Measurements from ENCODE around the gene NKD1.

NKD1 gene

GRCh38 chr16:50657241-50657640, 109.0 kb downstream of the NKD1 start:
- DNase-seq: no peak

GRCh38 chr16:50659806-50660205, 111.6 kb downstream of the NKD1 start:
- DNase-seq: no peak

- no peak for DNase-seq
These were observed 114.2 kb downstream of the NKD1 start for GRCh38 chr16:50662306-50662940.

GRCh38 chr16:50664270-50664669, 116.1 kb downstream of the NKD1 start:
- no peak for DNase-seq

GRCh38 chr16:50665128-50665878, 117.1 kb downstream of the NKD1 start:
- peak; percentile 86 for DNase-seq

GRCh38 chr16:50666658-50667496, 118.7 kb downstream of the NKD1 start:
- peak; percentile 52 for DNase-seq

- DNase-seq: peak; percentile 26
These were observed 119.5 kb downstream of the NKD1 start for GRCh38 chr16:50667497-50668367.

- no peak for DNase-seq
These were observed 120.3 kb downstream of the NKD1 start for GRCh38 chr16:50668368-50669008.

- DNase-seq: no peak
These were observed 121.5 kb downstream of the NKD1 start for GRCh38 chr16:50669741-50670140.

GRCh38 chr16:50670476-50670875, 122.3 kb downstream of the NKD1 start:
- DNase-seq: no peak

GRCh38 chr16:50671644-50672260, 123.6 kb downstream of the NKD1 start:
- peak; percentile 69 for DNase-seq

GRCh38 chr16:50673496-50674275, 125.5 kb downstream of the NKD1 start:
- DNase-seq: no peak

GRCh38 chr16:50674831-50675230, 126.6 kb downstream of the NKD1 start:
- DNase-seq: no peak

- no peak for DNase-seq
These were observed 127.8 kb downstream of the NKD1 start for GRCh38 chr16:50675686-50676610.

- DNase-seq: no peak
These were observed 128.6 kb downstream of the NKD1 start for GRCh38 chr16:50676684-50677225.

- no peak for DNase-seq
These were observed 129.2 kb downstream of the NKD1 start for GRCh38 chr16:50677351-50677750.

GRCh38 chr16:50678531-50678930, 130.3 kb downstream of the NKD1 start:
- DNase-seq: no peak

GRCh38 chr16:50679266-50679665, 131.1 kb downstream of the NKD1 start:
- DNase-seq: no peak
